ENCODE results near the gene ACACA.

The ACACA gene

DNA sequence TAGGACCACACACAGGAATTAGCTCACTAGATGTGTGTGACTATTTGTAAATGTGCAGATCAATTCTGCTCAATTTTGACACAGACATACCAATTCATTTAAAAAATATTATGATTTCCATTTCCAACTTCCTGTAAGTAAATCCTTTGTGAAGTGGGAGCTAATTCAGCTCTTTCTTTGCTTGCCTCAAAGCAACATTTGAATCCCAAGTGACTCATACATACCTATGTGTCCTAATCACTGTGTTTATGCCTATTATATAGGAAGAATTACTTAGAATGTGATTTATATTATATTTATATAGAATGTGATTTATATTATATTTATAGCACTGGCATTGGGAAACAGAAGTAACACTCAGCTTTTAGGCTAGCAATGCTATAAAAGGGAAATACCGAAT lies 226.7 kb downstream of the ACACA start:
- TF ChIP-seq GATA3 (IDR thresholded peaks at IDR 0.05; ENCODE audit: low read depth, low read length) (no peak), GATA2 (IDR thresholded peaks at IDR 0.05; ENCODE audit: low read depth, low read length) (no peak)

DNA sequence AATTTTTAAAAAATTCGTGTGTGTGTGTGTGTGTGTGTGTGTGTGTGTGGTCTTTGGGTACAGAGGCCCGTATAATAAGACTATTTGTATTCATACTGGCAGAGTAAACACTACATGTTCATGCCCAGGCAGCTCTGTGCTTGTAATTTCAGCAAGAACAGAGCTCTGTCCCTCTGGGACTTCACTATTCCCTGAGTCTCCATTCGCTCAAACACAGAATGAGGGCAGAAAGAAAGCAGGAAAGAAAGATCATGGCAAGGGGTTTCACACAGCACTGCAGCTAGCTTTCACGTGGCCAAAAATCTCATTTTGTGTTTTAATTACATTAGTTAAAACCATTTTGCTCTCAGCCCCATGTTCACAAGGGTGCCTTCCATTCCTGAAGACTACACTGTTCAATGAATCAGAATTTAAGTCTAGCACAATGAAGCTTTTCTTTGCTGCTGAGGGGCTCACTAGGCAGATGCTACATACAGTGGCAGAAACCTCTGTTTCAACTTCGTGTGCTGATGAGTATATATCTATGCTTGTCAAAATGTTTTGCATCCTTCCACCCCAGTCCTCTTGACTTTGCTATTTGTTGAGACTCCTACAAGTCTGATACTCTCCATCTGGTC lies 229.3 kb downstream of the ACACA start:
- TF ChIP-seq GATA2 (IDR thresholded peaks at IDR 0.05; ENCODE audit: low read depth, low read length) (no peak), GATA3 (IDR thresholded peaks at IDR 0.05; ENCODE audit: low read depth, low read length) (no peak)

DNA sequence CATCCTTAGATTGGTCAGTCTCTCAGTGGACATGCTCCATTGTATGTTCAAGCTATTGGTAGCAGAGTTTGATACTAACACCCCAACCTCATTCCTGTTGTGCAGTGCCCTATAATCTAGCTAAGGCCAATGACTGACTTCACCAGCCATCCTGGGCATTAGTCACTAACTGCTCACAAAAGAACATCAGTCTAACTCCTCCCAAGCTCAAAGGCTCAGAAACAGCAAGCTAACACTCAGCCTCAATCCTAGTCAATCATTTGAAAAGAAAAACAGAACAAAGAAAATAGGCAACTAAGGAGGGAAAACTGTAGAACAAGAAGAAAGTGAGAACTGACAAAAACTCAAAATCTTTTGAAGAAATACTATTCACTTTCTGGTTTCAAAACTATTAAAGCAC lies 229.9 kb downstream of the ACACA start:
- TF ChIP-seq GATA2 (IDR thresholded peaks at IDR 0.05; ENCODE audit: low read depth, low read length), result no peak
- TF ChIP-seq GATA3 (IDR thresholded peaks at IDR 0.05; ENCODE audit: low read depth, low read length), result no peak

DNA sequence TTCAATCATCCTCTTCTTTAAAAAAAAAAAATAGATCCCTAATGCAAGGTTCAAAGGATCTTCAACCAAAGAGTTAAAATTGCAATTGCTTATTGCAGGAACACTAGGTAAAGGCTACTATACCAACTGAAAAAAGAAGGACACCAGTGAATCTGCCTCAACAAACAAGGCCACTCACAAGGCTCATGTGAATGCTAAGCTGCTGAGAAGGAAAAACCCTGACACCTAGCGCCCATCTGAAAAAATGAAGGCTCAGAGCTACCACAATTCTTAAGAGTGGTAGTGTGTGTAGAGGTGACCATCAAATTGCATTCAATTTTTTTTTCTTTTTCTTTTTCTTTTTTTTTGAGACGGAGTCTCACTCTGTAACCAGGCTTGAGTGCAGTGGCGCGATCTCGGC lies 232.4 kb downstream of the ACACA start:
- TF ChIP-seq GATA2 (IDR thresholded peaks at IDR 0.05; ENCODE audit: low read depth, low read length) (no peak), GATA3 (IDR thresholded peaks at IDR 0.05; ENCODE audit: low read depth, low read length) (no peak)

DNA sequence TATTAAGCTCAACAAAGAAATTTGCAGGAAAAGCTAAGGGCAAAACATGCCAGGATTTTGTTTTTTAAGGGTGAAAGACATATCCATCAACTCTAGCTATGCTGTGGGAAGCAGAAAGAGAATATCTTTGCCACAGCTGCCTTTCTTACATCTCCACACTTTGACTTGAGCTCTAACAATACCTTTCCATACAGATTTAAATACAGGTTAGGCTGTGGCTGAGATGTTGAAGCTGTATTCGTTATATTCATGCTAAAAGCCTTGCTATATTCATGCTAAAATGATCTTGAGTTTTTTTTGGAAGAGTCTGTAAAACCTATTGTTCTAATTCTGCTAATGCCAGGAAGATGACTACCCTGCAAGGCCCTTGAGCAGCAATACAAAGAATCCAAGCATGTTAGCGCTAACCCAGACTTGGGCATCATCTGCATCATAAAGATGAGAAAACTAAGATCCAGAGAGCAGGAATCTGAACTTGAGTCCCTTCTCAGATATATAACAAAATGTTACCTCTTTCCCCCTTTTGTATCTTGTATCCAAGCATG lies 235.7 kb downstream of the ACACA start:
- TF ChIP-seq GATA2 (IDR thresholded peaks at IDR 0.05; ENCODE audit: low read depth, low read length) (no peak), GATA3 (IDR thresholded peaks at IDR 0.05; ENCODE audit: low read depth, low read length) (no peak)

DNA sequence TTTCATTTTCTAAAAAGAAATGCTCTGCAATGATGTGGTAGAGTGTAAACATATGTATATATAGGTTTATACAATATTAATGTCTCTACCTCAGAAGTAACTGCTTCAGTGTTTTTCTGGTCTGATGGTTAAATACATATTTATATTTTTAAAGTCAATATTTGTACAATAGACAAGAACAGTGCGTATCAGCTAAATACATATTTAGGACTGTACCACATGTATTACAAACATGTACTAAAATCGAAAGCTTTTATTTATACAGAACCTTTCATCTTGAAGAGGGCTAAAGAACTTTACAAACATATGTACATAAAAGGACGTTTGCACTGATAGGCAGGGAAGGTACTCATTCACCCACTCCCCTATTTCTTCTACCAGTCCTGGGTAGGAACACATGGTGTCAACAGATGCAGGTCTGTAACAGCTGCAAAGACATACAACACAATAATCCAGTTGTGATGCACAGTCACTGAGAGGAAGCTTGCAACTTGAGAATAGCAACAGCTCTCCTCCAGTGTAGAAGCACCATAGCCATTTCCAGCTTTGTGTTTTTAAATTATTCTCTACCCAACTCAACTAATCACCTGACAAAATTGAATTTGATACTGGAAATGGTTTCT lies 237.8 kb downstream of the ACACA start:
- no peak for TF ChIP-seq GATA2 (IDR thresholded peaks at IDR 0.05; ENCODE audit: low read depth, low read length)
- TF ChIP-seq GATA3 (IDR thresholded peaks at IDR 0.05; ENCODE audit: low read depth, low read length), result no peak

- TF ChIP-seq GATA3 (IDR thresholded peaks at IDR 0.05; ENCODE audit: low read depth, low read length) (no peak), GATA2 (IDR thresholded peaks at IDR 0.05; ENCODE audit: low read depth, low read length) (no peak)
These were observed 238.9 kb downstream of the ACACA start for GRCh38 chr17:37167756-37168155.

GRCh38 chr17:37164057-37164456 lies 242.6 kb downstream of the ACACA start:
- TF ChIP-seq GATA2 (IDR thresholded peaks at IDR 0.05; ENCODE audit: low read depth, low read length), result no peak
- no peak for TF ChIP-seq GATA3 (IDR thresholded peaks at IDR 0.05; ENCODE audit: low read depth, low read length)

GRCh38 chr17:37162800-37163199 lies 243.8 kb downstream of the ACACA start:
- TF ChIP-seq GATA2 (IDR thresholded peaks at IDR 0.05; ENCODE audit: low read depth, low read length), result no peak
- no peak for TF ChIP-seq GATA3 (IDR thresholded peaks at IDR 0.05; ENCODE audit: low read depth, low read length)

DNA sequence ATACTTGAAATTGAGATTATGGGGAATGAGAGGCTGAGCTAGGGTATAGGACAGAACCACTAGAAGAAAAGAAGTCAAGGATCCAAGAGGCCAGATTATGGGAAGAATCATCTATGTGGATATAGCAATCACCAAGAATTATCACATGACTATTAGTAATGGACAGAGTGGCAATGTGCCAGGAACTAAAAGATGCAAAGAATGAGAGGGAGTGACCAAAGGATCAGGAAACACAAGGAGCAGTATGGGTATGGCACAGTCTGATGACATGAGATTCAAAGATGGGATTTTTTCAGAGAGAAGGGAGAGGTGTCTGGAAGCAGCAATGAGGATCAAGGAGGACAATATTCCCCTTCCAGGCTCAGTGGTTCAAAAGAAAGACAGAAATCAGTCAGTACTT lies 245.7 kb downstream of the ACACA start:
- TF ChIP-seq GATA2 (IDR thresholded peaks at IDR 0.05; ENCODE audit: low read depth, low read length) (no peak), GATA3 (IDR thresholded peaks at IDR 0.05; ENCODE audit: low read depth, low read length) (no peak)

DNA sequence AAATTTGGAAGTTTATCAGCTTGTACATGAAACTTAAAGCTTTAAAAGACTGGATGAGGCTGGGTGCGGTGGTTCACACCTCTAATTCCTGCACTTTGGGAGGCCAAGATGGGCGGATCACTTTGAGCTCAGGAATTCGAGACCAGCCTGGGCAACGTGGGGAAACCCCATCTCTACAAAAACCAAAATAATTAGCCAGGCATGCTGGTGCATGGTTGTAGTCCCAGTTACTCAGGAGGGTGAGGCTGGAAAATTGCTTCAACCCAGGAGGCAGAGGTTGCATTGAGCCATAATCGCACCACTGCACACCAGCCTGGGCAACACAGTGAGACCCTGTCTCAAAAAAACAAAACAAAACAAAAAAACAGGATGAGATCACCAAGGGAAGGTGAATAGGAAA lies 248.3 kb downstream of the ACACA start:
- no peak for TF ChIP-seq GATA2 (IDR thresholded peaks at IDR 0.05; ENCODE audit: low read depth, low read length)
- TF ChIP-seq GATA3 (IDR thresholded peaks at IDR 0.05; ENCODE audit: low read depth, low read length), result no peak

DNA sequence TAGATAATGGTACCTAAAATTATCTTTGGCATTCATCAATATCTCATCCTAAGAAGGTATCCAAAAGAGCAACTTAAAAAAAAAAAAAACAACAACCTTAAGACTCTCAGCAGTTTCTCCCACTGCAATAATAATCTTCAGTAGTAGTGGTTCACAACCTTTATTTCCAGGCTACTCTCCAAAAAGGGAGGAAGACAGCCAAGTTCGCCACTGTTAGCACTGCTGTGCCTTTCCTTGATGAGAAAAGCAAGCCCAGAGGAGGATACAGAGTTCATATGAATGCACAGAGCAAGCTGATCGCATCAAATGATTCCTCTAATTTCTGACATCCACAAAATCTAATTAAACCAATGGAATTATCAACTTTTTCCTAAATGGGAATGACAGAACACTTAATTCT lies 258.5 kb downstream of the ACACA start:
- TF ChIP-seq GATA3 (IDR thresholded peaks at IDR 0.05; ENCODE audit: low read depth, low read length), result no peak
- no peak for TF ChIP-seq GATA2 (IDR thresholded peaks at IDR 0.05; ENCODE audit: low read depth, low read length)

- TF ChIP-seq GATA2 (IDR thresholded peaks at IDR 0.05; ENCODE audit: low read depth, low read length) (no peak), GATA3 (IDR thresholded peaks at IDR 0.05; ENCODE audit: low read depth, low read length) (no peak)
These were observed 259.3 kb downstream of the ACACA start for GRCh38 chr17:37147301-37147812.

- TF ChIP-seq GATA2 (IDR thresholded peaks at IDR 0.05; ENCODE audit: low read depth, low read length) (peak; percentile 91), GATA3 (IDR thresholded peaks at IDR 0.05; ENCODE audit: low read depth, low read length) (peak; percentile 70)
These were observed 260.3 kb downstream of the ACACA start for GRCh38 chr17:37146086-37147064.

All from SH-SY5Y (cell line).